H1 (cell line): ENCODE data around the gene KCNMB1. TPM values are rescaled to one million over a fixed set of nuclear protein-coding genes. Genes with fewer than 3 reads are reported as not detected.

ENCODE experiments used
- CTCF ChIA-PET: fragments of 300-600 bp; sonication (Branson Sonifier 250); formaldehyde crosslinking; loops from one replicate; lab custom pipeline; 2021; ENCODE audit not compliant: partially characterized antibody; lab: Charles Lee
- POLR2A ChIA-PET: fragments of 300-600 bp; sonication (Branson Sonifier 250); formaldehyde crosslinking; loops from one replicate; lab custom pipeline; 2021; ENCODE audit warnings: inconsistent platforms; ENCODE audit not compliant: partially characterized antibody; lab: Charles Lee
- DNase-seq, 2 experiments: peaks; one replicate each; pipeline versions ENCODE4 v3.0.0 to v3.0.0-alpha.2; 2010 to 2022; ENCODE audit warnings: low spot score in 2 of 2, low read depth in 1 of 2, mixed read lengths in 1 of 2
- FAIRE-seq: peaks from 2 replicates; lab custom pipeline; 2011; peaks lifted over from hg19 to GRCh38; lab: Jason Lieb, UNC
- H2AFZ ChIP-seq: 2 replicates; pipeline ENCODE4 v1.8.1; 2012; ENCODE audit warnings: low read length, inconsistent platforms
- H2AK5ac ChIP-seq: 2 replicates; pipeline ENCODE4 v1.6.1; 2013; ENCODE audit warnings: low read depth, low read length
- H2BK120ac ChIP-seq: replicated peaks from 2 replicates; pipeline ENCODE3; 2013; ENCODE audit warnings: low read depth, low read length, inconsistent platforms
- H2BK12ac ChIP-seq: 2 replicates; pipeline ENCODE4 v1.6.1; 2013; ENCODE audit warnings: low read depth, low read length
- H2BK15ac ChIP-seq: 2 replicates; pipeline ENCODE4 v1.6.1; 2013; ENCODE audit warnings: low read length
- H2BK20ac ChIP-seq: 2 replicates; pipeline ENCODE4 v1.6.1; 2013; ENCODE audit warnings: low read length
- H2BK5ac ChIP-seq: 2 replicates; pipeline ENCODE4 v1.6.1; 2013; ENCODE audit warnings: low read depth, low read length
- H3K14ac ChIP-seq: 2 replicates; pipeline ENCODE4 v1.6.1; 2013; ENCODE audit warnings: inconsistent platforms; ENCODE audit not compliant: insufficient read length
- H3K18ac ChIP-seq: 2 replicates; pipeline ENCODE4 v1.6.1; 2013; ENCODE audit warnings: low read length; ENCODE audit errors: extremely low read depth
- H3K23ac ChIP-seq: 2 replicates; pipeline ENCODE4 v1.6.1; 2013; ENCODE audit warnings: inconsistent platforms; ENCODE audit not compliant: insufficient read length
- H3K23me2 ChIP-seq: 2 replicates; pipeline ENCODE4 v1.6.1; 2013; ENCODE audit warnings: low read depth, low read length
- H3K27ac ChIP-seq: 2 replicates; pipeline ENCODE4 v1.6.1; 2011; ENCODE audit warnings: low read depth, low read length, inconsistent platforms
- H3K27me3 ChIP-seq, 4 experiments: replicated peaks in 1 of 4; 1 replicate in 1 of 4; 2 replicates in 3 of 4; pipeline versions ENCODE4 v1.6.1 to v1.8.1; 2011 to 2013; ENCODE audit warnings: low read length in 3 of 4, mild to moderate bottlenecking in 3 of 4, inconsistent platforms in 2 of 4, mixed read lengths in 2 of 4, moderate library complexity in 1 of 4; ENCODE audit not compliant: control insufficient read depth in 3 of 4, insufficient read depth in 3 of 4; ENCODE audit errors: extremely low read depth in 1 of 4
- H3K36me3 ChIP-seq, 4 experiments: 2 replicates each; pipeline versions ENCODE4 v1.6.1 to v1.8.1; 2011 to 2013; ENCODE audit warnings: mild to moderate bottlenecking in 4 of 4, low read length in 3 of 4, moderate library complexity in 2 of 4, control low read depth in 1 of 4, inconsistent platforms in 1 of 4; ENCODE audit not compliant: insufficient read depth in 4 of 4, control insufficient read depth in 2 of 4
- H3K4ac ChIP-seq: replicated peaks from 2 replicates; pipeline ENCODE3; 2013; ENCODE audit warnings: low read length, low read depth, mixed read lengths, inconsistent platforms; ENCODE audit not compliant: insufficient read length
- H3K4me1 ChIP-seq, 4 experiments: replicated peaks in 1 of 4; 1 replicate in 1 of 4; 2 replicates in 3 of 4; pipeline versions ENCODE4 v1.6.1 to v1.8.1; 2011 to 2013; ENCODE audit warnings: low read length in 3 of 4, inconsistent platforms in 2 of 4, mixed read lengths in 1 of 4; ENCODE audit not compliant: insufficient read depth in 4 of 4, control insufficient read depth in 3 of 4
- H3K4me2 ChIP-seq, 2 experiments: 2 replicates each; pipeline versions ENCODE4 v1.6.1 to v1.8.1; 2011 to 2013; ENCODE audit warnings: low read depth in 2 of 2, low read length in 2 of 2, control low read depth in 1 of 2, inconsistent platforms in 1 of 2, mild to moderate bottlenecking in 1 of 2; ENCODE audit not compliant: insufficient read depth in 1 of 2
- H3K4me3 ChIP-seq, 4 experiments: fragments of 200-600, 300-600 bp in 1 of 4; sonication (generic), shearing (Covaris generic), sonication (Bioruptor Twin) in 1 of 4; 2 replicates each; pipeline versions ENCODE4 v1.5.1 to v1.8.1; 2011 to 2016; ENCODE audit warnings: low read length in 4 of 4, low read depth in 3 of 4, control low read depth in 2 of 4, inconsistent platforms in 2 of 4, mild to moderate bottlenecking in 2 of 4, mixed read lengths in 1 of 4, moderate library complexity in 1 of 4; ENCODE audit not compliant: insufficient read depth in 2 of 4; ENCODE audit errors: extremely low read depth in 1 of 4
- H3K56ac ChIP-seq: replicated peaks from 2 replicates; pipeline ENCODE3; 2013; ENCODE audit warnings: low read depth, mild to moderate bottlenecking, mixed read lengths, low read length, inconsistent platforms; ENCODE audit not compliant: insufficient read length
- H3K79me1 ChIP-seq: 2 replicates; pipeline ENCODE4 v1.6.1; 2013; ENCODE audit warnings: low read depth, low read length, control low read depth
- H3K79me2 ChIP-seq, 2 experiments: 2 replicates each; pipeline versions ENCODE4 v1.6.1 to v1.8.1; 2012 to 2013; ENCODE audit warnings: low read length in 2 of 2, mild to moderate bottlenecking in 2 of 2, inconsistent platforms in 1 of 2; ENCODE audit not compliant: insufficient read depth in 2 of 2, control insufficient read depth in 1 of 2
- H3K9ac ChIP-seq, 4 experiments: replicated peaks in 1 of 4; 1 replicate in 1 of 4; 2 replicates in 3 of 4; pipeline versions ENCODE4 v1.6.1 to v1.8.1; 2011 to 2013; ENCODE audit warnings: low read depth in 3 of 4, low read length in 3 of 4, control low read depth in 2 of 4, mild to moderate bottlenecking in 2 of 4, moderate library complexity in 2 of 4, inconsistent platforms in 1 of 4; ENCODE audit errors: extremely low read depth in 1 of 4
- H3K9me3 ChIP-seq, 2 experiments: 2 replicates each; pipeline versions ENCODE4 v1.6.1 to v1.8.1; 2012 to 2013; ENCODE audit warnings: mild to moderate bottlenecking in 2 of 2, moderate library complexity in 2 of 2, control low read depth in 1 of 2, inconsistent platforms in 1 of 2, low read depth in 1 of 2, low read length in 1 of 2, mixed read lengths in 1 of 2; ENCODE audit not compliant: insufficient read depth in 2 of 2
- H4K20me1 ChIP-seq, 2 experiments: replicated peaks in 1 of 2; 2 replicates each; pipeline versions ENCODE3 to v1.8.1; 2011 to 2013; ENCODE audit warnings: inconsistent platforms in 2 of 2, low read length in 2 of 2, mild to moderate bottlenecking in 1 of 2; ENCODE audit not compliant: insufficient read depth in 2 of 2, control insufficient read depth in 1 of 2
- H4K5ac ChIP-seq: 2 replicates; pipeline ENCODE4 v1.6.1; 2013; ENCODE audit warnings: low read length, low read depth, mixed read lengths, inconsistent platforms; ENCODE audit not compliant: insufficient read length
- H4K8ac ChIP-seq: 2 replicates; pipeline ENCODE4 v1.8.0; 2013; ENCODE audit warnings: mild to moderate bottlenecking, moderate library complexity, low read length, inconsistent platforms; ENCODE audit not compliant: insufficient read depth; ENCODE audit errors: extremely low read depth
- H4K91ac ChIP-seq: replicated peaks from 2 replicates; pipeline ENCODE3; 2013; ENCODE audit warnings: low read length, mixed read lengths, inconsistent platforms; ENCODE audit not compliant: insufficient read length
- CEBPB ChIP-seq: IDR thresholded peaks from 2 replicates; pipeline ENCODE4 v1.6.1; 2012; ENCODE audit warnings: low read depth, low read length
- CHD1 ChIP-seq: IDR thresholded peaks from 2 replicates; pipeline ENCODE4 v1.6.1; 2012; ENCODE audit warnings: low read depth, low read length, improper control_type of control experiment
- E2F6 ChIP-seq: IDR thresholded peaks from 2 replicates; pipeline ENCODE4 v1.6.1; 2012; ENCODE audit warnings: inconsistent platforms
- GTF2F1 ChIP-seq: IDR thresholded peaks from 2 replicates; pipeline ENCODE4 v1.6.1; 2012; ENCODE audit warnings: low read depth, low read length, improper control_type of control experiment, borderline replicate concordance
- HDAC2 ChIP-seq, 2 experiments: fragments of 300-600 bp in 1 of 2; sonication (generic) in 1 of 2; IDR thresholded peaks; 2 replicates each; pipeline ENCODE4 v1.6.1; 2011 to 2012; ENCODE audit warnings: low read depth in 2 of 2, low read length in 2 of 2, mild to moderate bottlenecking in 2 of 2, moderate library complexity in 2 of 2, borderline replicate concordance in 1 of 2, inconsistent platforms in 1 of 2
- MAFK ChIP-seq: IDR thresholded peaks from 2 replicates; pipeline ENCODE4 v1.6.1; 2012; ENCODE audit warnings: low read depth, mild to moderate bottlenecking, improper control_type of control experiment, low read length
- MAX ChIP-seq: IDR thresholded peaks from 2 replicates; pipeline ENCODE4 v1.6.1; 2012; ENCODE audit warnings: inconsistent platforms
- NRF1 ChIP-seq: IDR thresholded peaks from 2 replicates; pipeline ENCODE4 v1.6.1; 2011; ENCODE audit warnings: mild to moderate bottlenecking, low read depth, low read length, improper control_type of control experiment
- PHF8 ChIP-seq: fragments of 200-600 bp; sonication (generic); conservative IDR thresholded peaks from 2 replicates; pipeline ENCODE4 v1.7.1; 2012; ENCODE audit warnings: low read depth, mild to moderate bottlenecking, inconsistent platforms, low read length, moderate library complexity
- POLR2A ChIP-seq, 2 experiments: IDR thresholded peaks; 1 replicate in 1 of 2; 2 replicates in 1 of 2; pipeline ENCODE4 v1.6.1; 2011; ENCODE audit warnings: low read depth in 2 of 2, low read length in 2 of 2, mild to moderate bottlenecking in 2 of 2; ENCODE audit errors: control extremely low read depth in 1 of 2
- SAP30 ChIP-seq: fragments of 300-600 bp; sonication (generic); IDR thresholded peaks from 2 replicates; pipeline ENCODE4 v1.7.1; 2012; ENCODE audit warnings: low read length, moderate library complexity, mild to moderate bottlenecking, inconsistent platforms; ENCODE audit not compliant: insufficient read depth, insufficient replicate concordance
- SP1 ChIP-seq: IDR thresholded peaks from 2 replicates; pipeline ENCODE4 v1.6.1; 2011; ENCODE audit warnings: low read depth, low read length
- SP2 ChIP-seq: IDR thresholded peaks from 2 replicates; pipeline ENCODE4 v1.6.1; 2012; ENCODE audit warnings: mild to moderate bottlenecking, low read length, inconsistent platforms
- TBP ChIP-seq: IDR thresholded peaks from 2 replicates; pipeline ENCODE4 v1.6.1; 2011; ENCODE audit warnings: low read depth, low read length, improper control_type of control experiment
- TEAD4 ChIP-seq: IDR thresholded peaks from 2 replicates; pipeline ENCODE4 v1.6.1; 2012; ENCODE audit warnings: low read depth, low read length, inconsistent platforms, mixed read lengths
- WGBS, 2 experiments: shearing (Covaris generic) in 1 of 2; methylation state at CpG; one replicate each; pipeline versions ENCODE4 v1.1.6 to v1.1.7; 2013 to 2015; ENCODE audit warnings: low lambda C conversion rate in 2 of 2, mixed read lengths in 2 of 2, inconsistent platforms in 1 of 2, low coverage in 1 of 2, missing lambda C conversion rate in 1 of 2; ENCODE audit not compliant: insufficient replicate concordance in 2 of 2, insufficient coverage in 1 of 2, insufficient read length in 1 of 2; ENCODE audit errors: extremely low coverage in 1 of 2, missing lambda C conversion rate in 1 of 2; 5-methylcytosine and 5-hydroxymethylcytosine counted together
- polyA plus RNA-seq, 7 experiments: library from polyadenylated mRNA; depleted of rRNA in 3 of 7; stranded (reverse) in 5 of 7; unstranded in 2 of 7; fragments of >200 nt in 5 of 7; fragments of 200-250 nt in 2 of 7; gene quantifications; 1 replicate in 5 of 7; 2 replicates in 1 of 7; 4 replicates in 1 of 7; pipeline versions ENCODE4 v1.2.1 to v1.2.3, GENCODE V29; 2011 to 2013; ENCODE audit warnings: missing spikeins in 2 of 7, mixed read lengths in 2 of 7
- total RNA-seq: library from RNA; stranded (reverse); fragmentation: NEBNext Ultra II Directional; extraction: Animal tissue kit (Norgen Biotek cat#: 25700); gene quantifications from 2 replicates; pipeline ENCODE4 v1.2.1, GENCODE V29; 2021

KCNMB1 gene
- total and polyA plus RNA-seq, 2 of the 8 experiments (the other 6 are each of a cell fraction or from before 2014, with no cell fraction given) = 0.08 to 0.19 TPM

- Histone ChIP-seq H2AFZ (no peak overlapping the region), H3K23me2 (no peaks in the 10 kb centered on the region), H2BK20ac (no peak overlapping the region), H3K14ac (no peak overlapping the region), H3K23ac (no peak overlapping the region), H2BK120ac (no peak overlapping the region), H3K27me3 (no peaks in the 10 kb centered on the region; a peak in 2 of 7 replicates), H3K27ac (no peak overlapping the region), H2BK12ac (no peak overlapping the region), H4K5ac (no peak overlapping the region), H3K36me3 (no peaks in the 10 kb centered on the region), H3K18ac (no peak overlapping the region), H3K9me3 (no peaks in the 10 kb centered on the region), H3K4me3 (no peak overlapping the region), H2BK5ac (no peak overlapping the region), H3K4me1 (peaks cover 0 to 3% (median under 1%) of the 10 kb centered on the region in 4 experiments; a peak in 3 of 7 replicates), H3K79me2 (no peaks in the 10 kb centered on the region), H3K4me2 (no peak overlapping the region), H3K56ac (no peak overlapping the region), H2BK15ac (no peak overlapping the region), H4K8ac (no peak overlapping the region), H4K20me1 (no peaks in the 10 kb centered on the region), H3K9ac (no peak overlapping the region), H4K91ac (no peak overlapping the region), H2AK5ac (no peak overlapping the region), H3K4ac (no peak overlapping the region), H3K79me1 (no peaks in the 10 kb centered on the region)
- no peak for DNase-seq
- POLR2A ChIA-PET = no interaction called here
- CTCF ChIA-PET = interaction anchor here (0.7 to 2.9 kb wide), 5 partner anchors 10 to 256 kb away, joined by 3 to 11 read pairs (median 3); no protein-coding TSS in a partner anchor
- no peak for FAIRE-seq
- WGBS, 2 experiments = 95% methylated on average over 3 of the region's 3 CpGs; no CpG with 5 or more reads in 1 of the 2 experiments
- no peak for TF ChIP-seq POLR2A (IDR thresholded peaks at IDR 0.05; ENCODE audit: control extremely low read depth in 1 of 2, low read depth in 2 of 2, low read length in 2 of 2)
- TF ChIP-seq TEAD4 = no peak
- no peak for TF ChIP-seq PHF8
- no peak for TF ChIP-seq CEBPB
- TF ChIP-seq SAP30 = no peak
- TF ChIP-seq MAX = no peak
- TF ChIP-seq HDAC2 (IDR thresholded peaks at IDR 0.05; ENCODE audit: borderline replicate concordance in 1 of 2, low read depth in 2 of 2, low read length in 2 of 2) = no peak
- no peak for TF ChIP-seq SP1
- no peak for TF ChIP-seq MAFK
- TF ChIP-seq GTF2F1 = no peak
- TF ChIP-seq SP2 = no peak
- TF ChIP-seq E2F6 = no peak
- TF ChIP-seq TBP = no peak
- TF ChIP-seq NRF1 = no peak
- TF ChIP-seq CHD1 = no peak
Measured at GRCh38 chr5:170366276-170366675, 22.9 kb downstream of the KCNMB1 start.
